NB4 (cell line): ENCODE results near the gene RELL1.

Source experiments
- DNase-seq: peaks from one replicate; pipeline ENCODE4 v3.0.0; 2010; ENCODE audit warnings: low read depth
- H3K4me3 ChIP-seq: one replicate; pipeline ENCODE4 v1.5.1; 2011; ENCODE audit warnings: mild to moderate bottlenecking, low read depth, low read length, moderate library complexity
- MAX ChIP-seq: IDR thresholded peaks from 2 replicates; pipeline ENCODE4 v1.6.1; 2011; ENCODE audit warnings: low read depth, low read length
- MYC ChIP-seq: IDR thresholded peaks from 2 replicates; pipeline ENCODE4 v1.6.1; 2011; ENCODE audit warnings: low read depth, low read length
- POLR2A ChIP-seq: IDR thresholded peaks from 2 replicates; pipeline ENCODE4 v1.6.1; 2011; ENCODE audit warnings: mild to moderate bottlenecking; ENCODE audit not compliant: insufficient read length; ENCODE audit errors: extremely low read depth
- TF ChIP-seq, protein P1 (sequence below): IDR thresholded peaks from one replicate; pipeline ENCODE4 v1.5.1; 2012; ENCODE audit warnings: low read depth, low read length

RELL1 gene

GRCh38 chr4:37685161-37685822 lies 884 bp downstream of the RELL1 start:
- DNase-seq, result peak; percentile 85
- H3K4me3 ChIP-seq, result peak overlapping the region; percentile 78
- TF ChIP-seq, protein P1, sequence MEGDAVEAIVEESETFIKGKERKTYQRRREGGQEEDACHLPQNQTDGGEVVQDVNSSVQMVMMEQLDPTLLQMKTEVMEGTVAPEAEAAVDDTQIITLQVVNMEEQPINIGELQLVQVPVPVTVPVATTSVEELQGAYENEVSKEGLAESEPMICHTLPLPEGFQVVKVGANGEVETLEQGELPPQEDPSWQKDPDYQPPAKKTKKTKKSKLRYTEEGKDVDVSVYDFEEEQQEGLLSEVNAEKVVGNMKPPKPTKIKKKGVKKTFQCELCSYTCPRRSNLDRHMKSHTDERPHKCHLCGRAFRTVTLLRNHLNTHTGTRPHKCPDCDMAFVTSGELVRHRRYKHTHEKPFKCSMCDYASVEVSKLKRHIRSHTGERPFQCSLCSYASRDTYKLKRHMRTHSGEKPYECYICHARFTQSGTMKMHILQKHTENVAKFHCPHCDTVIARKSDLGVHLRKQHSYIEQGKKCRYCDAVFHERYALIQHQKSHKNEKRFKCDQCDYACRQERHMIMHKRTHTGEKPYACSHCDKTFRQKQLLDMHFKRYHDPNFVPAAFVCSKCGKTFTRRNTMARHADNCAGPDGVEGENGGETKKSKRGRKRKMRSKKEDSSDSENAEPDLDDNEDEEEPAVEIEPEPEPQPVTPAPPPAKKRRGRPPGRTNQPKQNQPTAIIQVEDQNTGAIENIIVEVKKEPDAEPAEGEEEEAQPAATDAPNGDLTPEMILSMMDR, result no peak
- TF ChIP-seq MAX, result peak; percentile 21; the same call in 1 of the 2 replicates

GRCh38 chr4:37684154-37684553 lies 2.0 kb downstream of the RELL1 start:
- TF ChIP-seq MYC (no peak), POLR2A (no peak), MAX (no peak)
- H3K4me3 ChIP-seq, result peak overlapping the region; percentile 1
- no peak for DNase-seq

- H3K4me3 ChIP-seq, result peak overlapping the region; percentile 13
- DNase-seq, result peak; percentile 56
- no peak for TF ChIP-seq POLR2A
- TF ChIP-seq MAX, result 0 out of 2 replicates have a peak, but pooled peaks have one; percentile 20
- no peak for TF ChIP-seq MYC
- TF ChIP-seq, protein P1, result no peak
These were observed 3.3 kb downstream of the RELL1 start for GRCh38 chr4:37682701-37683401.

GRCh38 chr4:37680089-37680488 lies 6.1 kb downstream of the RELL1 start:
- DNase-seq, result no peak
- TF ChIP-seq POLR2A (no peak), MYC (no peak), MAX (no peak)
- TF ChIP-seq, protein P1, result no peak
- H3K4me3 ChIP-seq, result no peak overlapping the region

DNA sequence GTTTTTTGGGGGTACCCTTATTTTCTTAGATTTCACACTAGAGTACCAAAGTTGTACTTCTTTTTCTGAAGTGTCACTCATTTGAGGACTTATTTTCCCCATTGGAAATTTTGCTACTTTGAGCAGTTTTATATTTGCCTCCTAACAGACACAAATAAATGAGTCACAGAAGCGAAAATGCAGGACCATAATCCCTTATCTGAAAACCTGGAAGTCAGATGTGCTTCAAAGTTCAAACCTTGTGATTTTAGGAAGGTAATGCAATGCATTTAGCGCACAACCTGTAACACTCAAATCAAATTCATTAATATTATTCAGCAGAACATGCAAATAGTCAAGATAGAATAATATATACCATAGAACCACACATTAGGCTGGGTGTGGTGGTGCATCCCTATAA lies 6.9 kb downstream of the RELL1 start:
- DNase-seq, result no peak
- TF ChIP-seq MAX (no peak), POLR2A (no peak), MYC (no peak)
- TF ChIP-seq, protein P1, result no peak
- H3K4me3 ChIP-seq, result no peak overlapping the region

DNA sequence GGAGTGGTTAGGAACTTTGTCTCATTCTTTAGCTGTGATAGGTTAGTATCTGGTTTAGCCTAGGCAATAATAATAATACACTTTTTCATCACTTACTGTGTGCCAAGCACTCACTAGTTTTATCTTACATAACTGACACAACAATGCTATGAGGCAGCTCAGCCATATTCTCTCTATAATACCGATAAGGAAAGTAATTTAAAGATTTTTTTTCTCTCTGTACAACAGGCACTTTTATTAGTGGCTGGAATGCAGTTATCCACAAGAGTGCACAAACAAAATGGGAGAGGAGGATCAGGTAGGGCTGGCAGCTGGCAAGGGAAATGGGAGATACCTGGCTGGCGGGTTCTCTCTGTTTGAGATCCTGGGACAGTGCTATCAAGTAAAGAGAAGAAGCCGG lies 7.6 kb downstream of the RELL1 start:
- no peak for DNase-seq
- H3K4me3 ChIP-seq, result no peak overlapping the region
- TF ChIP-seq, protein P1, result no peak
- TF ChIP-seq MYC (no peak), MAX (no peak), POLR2A (no peak)
